ENCODE measurements around the gene CAMTA1.

CAMTA1 gene

DNA sequence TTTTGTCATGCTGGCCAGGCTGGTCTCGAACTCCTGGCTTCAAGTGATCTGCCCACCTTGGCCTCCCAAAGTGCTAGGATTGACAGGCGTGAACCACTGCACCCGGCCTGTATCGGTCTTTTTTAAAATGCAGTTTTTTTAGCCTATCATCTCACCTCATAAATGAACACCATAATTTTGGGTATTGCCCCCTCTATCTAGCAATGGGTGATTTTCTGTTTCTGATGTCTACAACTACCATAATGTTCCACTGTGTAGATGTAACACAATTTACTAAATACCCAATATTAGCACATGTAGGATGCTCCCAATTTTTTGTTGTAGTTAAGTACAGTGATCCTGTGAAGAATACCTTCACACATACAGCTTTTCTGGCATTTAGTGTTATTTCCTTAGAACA lies 2.0 kb upstream of the CAMTA1 start:
- H3K4me3 ChIP-seq (ENCODE audit: low read depth, low read length), result peak overlapping the region; percentile 96
- H3K9me3 ChIP-seq (ENCODE audit: control insufficient read depth, insufficient read depth, low read length), result no peaks in the 10 kb centered on the region
- H3K27me3 ChIP-seq (ENCODE audit: control insufficient read depth, insufficient read depth, low read length), result no peaks in the 10 kb centered on the region
- H3K4me1 ChIP-seq (ENCODE audit: control insufficient read depth, insufficient read depth, low read length), result peaks cover 21% of the 10 kb centered on the region; the same call in 1 of the 2 replicates
- H3K9ac ChIP-seq (ENCODE audit: low read depth, low read length), result no peak overlapping the region
- H3K27ac ChIP-seq (ENCODE audit: low read depth, low read length), result no peak overlapping the region
- peaks cover 5% of the 10 kb centered on the region; the same call in 1 of the 2 replicates for H3K36me3 ChIP-seq (ENCODE audit: control insufficient read depth, insufficient read depth, low read length)

DNA sequence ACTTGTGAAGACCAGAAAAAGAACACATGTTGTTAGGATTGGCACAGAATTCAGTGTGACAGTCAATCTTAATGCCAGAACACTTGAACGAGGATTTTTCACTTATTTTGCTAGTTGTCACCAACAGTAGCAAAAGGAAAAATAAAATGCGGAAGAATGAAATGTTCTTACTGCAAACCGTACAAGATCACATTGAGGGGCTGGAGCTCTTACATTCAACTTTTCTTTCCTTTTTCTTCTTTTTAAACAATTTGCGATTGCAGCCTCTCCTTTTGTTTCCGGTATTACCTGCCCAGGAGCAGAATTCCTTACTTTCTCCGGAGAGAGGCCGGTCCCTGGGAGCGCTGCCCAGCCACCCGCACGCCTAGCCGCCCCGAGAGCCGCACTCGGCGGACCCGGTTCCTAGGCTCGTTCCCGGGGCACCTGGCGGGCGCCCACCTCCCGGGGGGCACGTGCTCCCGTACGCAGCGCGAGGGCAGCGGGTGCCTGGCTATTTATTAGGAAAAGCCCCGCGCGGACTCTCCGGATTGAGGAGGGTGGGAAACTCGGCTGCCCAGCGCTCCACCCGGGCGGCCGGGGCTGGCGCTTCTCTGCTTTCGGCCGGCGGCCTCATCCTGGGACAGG lies 1.2 kb upstream of the CAMTA1 start:
- Histone ChIP-seq H3K9me3 (ENCODE audit: control insufficient read depth, insufficient read depth, low read length) (no peaks in the 10 kb centered on the region), H3K4me1 (ENCODE audit: control insufficient read depth, insufficient read depth, low read length) (peaks cover 29% of the 10 kb centered on the region; the same call in 1 of the 2 replicates), H3K36me3 (ENCODE audit: control insufficient read depth, insufficient read depth, low read length) (peaks cover 5% of the 10 kb centered on the region; the same call in 1 of the 2 replicates), H3K4me3 (ENCODE audit: low read depth, low read length) (peak overlapping the region; percentile 96), H3K9ac (ENCODE audit: low read depth, low read length) (peak overlapping the region; percentile 90), H3K27ac (ENCODE audit: low read depth, low read length) (peak overlapping the region; percentile 99), H3K27me3 (ENCODE audit: control insufficient read depth, insufficient read depth, low read length) (no peaks in the 10 kb centered on the region)

DNA sequence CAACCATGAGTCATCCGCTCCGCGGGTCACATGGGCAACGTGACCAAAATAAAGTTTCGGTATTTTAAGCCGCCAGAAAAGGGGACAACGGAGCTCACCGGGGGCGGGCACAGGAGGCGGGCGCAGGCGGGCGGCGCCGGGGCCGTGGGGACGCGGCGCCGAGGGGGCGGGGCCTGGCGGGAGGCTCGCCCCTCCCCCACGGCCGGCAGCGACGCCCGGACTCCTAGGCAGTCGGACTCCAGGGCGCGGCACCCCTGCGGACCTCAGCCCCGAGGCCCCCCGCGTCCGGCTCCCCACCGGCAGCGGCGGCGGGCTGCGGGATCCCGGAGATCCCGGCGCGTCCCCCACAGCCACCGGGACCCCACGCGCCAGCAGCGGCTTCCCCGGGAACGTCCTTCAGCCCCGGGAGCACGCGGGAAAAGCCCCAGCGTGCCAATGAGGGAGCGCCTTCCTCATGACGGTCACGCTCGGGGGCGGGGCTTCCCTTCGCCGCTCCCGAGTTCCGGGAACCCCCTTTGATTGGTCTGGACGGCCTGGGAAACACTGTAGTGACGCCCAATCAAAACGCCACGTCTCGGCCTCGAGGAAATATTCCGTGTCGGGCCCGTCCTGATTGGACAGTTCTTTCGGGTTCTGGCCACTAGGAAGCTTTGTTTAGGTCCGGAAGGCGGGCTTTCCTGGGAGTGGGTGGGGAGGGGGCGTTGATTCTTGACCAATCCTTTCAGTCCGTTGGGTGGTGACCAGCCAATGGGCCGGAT lies 515 bp upstream of the CAMTA1 start:
- peaks cover 5% of the 10 kb centered on the region; the same call in 1 of the 2 replicates for H3K36me3 ChIP-seq (ENCODE audit: control insufficient read depth, insufficient read depth, low read length)
- peak overlapping the region; percentile 99 for H3K27ac ChIP-seq (ENCODE audit: low read depth, low read length)
- H3K9ac ChIP-seq (ENCODE audit: low read depth, low read length), result peak overlapping the region; percentile 90
- no peaks in the 10 kb centered on the region for H3K9me3 ChIP-seq (ENCODE audit: control insufficient read depth, insufficient read depth, low read length)
- no peaks in the 10 kb centered on the region for H3K27me3 ChIP-seq (ENCODE audit: control insufficient read depth, insufficient read depth, low read length)
- H3K4me1 ChIP-seq (ENCODE audit: control insufficient read depth, insufficient read depth, low read length), result peaks cover 34% of the 10 kb centered on the region; the same call in 1 of the 2 replicates
- H3K4me3 ChIP-seq (ENCODE audit: low read depth, low read length), result peak overlapping the region; percentile 96

DNA sequence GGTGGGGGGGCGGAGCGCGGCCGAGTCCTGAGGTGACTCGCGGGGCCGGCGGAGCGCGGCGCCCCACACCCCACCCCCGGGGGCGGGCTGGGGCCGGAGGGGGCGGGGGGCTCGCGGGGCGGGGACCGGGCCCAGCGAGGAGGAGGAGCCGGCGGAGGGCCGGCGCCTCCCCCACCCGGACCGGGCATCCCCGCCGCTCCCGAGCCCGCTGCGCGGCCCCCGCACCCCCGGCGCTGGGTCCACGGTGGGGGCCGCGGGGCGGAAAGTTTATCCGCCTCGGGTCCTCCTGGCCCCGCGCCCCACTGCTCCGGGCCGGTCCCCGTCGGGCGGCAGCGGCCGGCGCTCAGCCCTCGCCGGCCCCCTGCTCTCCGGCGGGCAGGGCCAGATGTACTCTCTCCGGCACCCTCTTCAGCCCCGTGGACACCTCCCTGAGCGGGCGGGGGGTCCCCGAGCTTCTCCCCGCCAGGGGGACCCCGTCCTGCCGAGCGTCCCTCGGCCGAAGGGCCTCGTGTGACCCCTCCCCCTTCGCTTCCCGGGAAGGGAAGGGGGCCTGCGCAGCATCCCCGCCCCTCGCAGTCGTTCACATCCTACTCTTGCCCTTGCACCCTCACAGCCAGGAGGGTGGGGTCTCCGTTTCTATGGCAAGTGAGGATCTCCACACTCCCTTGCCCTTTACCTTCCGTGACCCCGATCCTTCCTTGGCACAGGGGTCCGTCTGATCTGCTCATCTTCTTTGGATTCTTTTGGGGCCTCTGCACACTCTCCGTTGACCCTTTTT lies 663 bp downstream of the CAMTA1 start:
- Histone ChIP-seq H3K9me3 (ENCODE audit: control insufficient read depth, insufficient read depth, low read length) (no peaks in the 10 kb centered on the region), H3K27ac (ENCODE audit: low read depth, low read length) (peak overlapping the region; percentile 75), H3K4me3 (ENCODE audit: low read depth, low read length) (peak overlapping the region; percentile 61), H3K9ac (ENCODE audit: low read depth, low read length) (peak overlapping the region; percentile 77), H3K4me1 (ENCODE audit: control insufficient read depth, insufficient read depth, low read length) (peaks cover 34% of the 10 kb centered on the region; the same call in 1 of the 2 replicates), H3K36me3 (ENCODE audit: control insufficient read depth, insufficient read depth, low read length) (peaks cover 5% of the 10 kb centered on the region; the same call in 1 of the 2 replicates), H3K27me3 (ENCODE audit: control insufficient read depth, insufficient read depth, low read length) (no peaks in the 10 kb centered on the region)

DNA sequence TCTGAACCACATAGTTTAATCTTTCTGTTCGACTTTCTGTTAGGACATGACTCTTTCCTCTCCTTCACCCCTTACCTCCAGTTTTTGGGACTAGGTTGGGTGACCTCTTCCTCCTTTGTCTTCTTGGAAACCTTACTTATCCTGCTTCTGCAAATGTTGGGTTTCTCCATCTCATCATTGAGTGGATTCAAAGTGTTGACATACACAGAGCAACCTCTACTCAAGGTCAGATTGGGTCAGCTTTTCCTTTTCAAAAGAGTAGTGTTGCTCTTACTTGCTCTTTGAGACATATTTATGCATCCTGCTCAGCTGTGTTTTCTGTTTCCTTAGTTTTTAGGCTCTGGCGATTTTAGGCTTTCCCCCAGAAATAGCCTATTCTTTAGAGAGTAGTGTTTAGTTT lies 3.7 kb downstream of the CAMTA1 start:
- Histone ChIP-seq H3K4me1 (ENCODE audit: control insufficient read depth, insufficient read depth, low read length) (peaks cover 27% of the 10 kb centered on the region; the same call in 1 of the 2 replicates), H3K9ac (ENCODE audit: low read depth, low read length) (no peak overlapping the region), H3K4me3 (ENCODE audit: low read depth, low read length) (no peak overlapping the region), H3K36me3 (ENCODE audit: control insufficient read depth, insufficient read depth, low read length) (peaks cover 19% of the 10 kb centered on the region), H3K9me3 (ENCODE audit: control insufficient read depth, insufficient read depth, low read length) (no peaks in the 10 kb centered on the region), H3K27me3 (ENCODE audit: control insufficient read depth, insufficient read depth, low read length) (no peaks in the 10 kb centered on the region), H3K27ac (ENCODE audit: low read depth, low read length) (no peak overlapping the region)

DNA sequence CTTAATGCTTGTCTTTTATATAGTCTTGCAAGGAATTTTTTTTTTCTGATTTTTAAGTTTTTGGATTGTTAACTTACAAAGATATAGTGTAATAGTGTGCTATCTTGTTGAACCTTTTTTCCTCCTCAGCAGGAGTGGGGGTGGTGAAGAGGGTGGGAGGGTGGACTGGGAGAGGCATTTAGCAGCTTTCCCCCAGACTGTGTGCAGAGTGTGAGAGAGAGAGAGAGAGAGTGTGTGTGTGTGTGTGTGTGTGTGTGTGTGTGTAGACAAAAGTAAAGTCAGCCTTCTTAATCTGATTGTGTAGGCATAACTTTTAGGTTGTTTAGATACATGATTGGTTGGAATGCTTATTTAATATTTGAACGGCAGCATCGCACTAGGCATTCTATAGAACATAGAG lies 4.9 kb downstream of the CAMTA1 start:
- H3K4me1 ChIP-seq (ENCODE audit: control insufficient read depth, insufficient read depth, low read length), result peaks cover 27% of the 10 kb centered on the region; the same call in 1 of the 2 replicates
- H3K9ac ChIP-seq (ENCODE audit: low read depth, low read length), result no peak overlapping the region
- H3K27ac ChIP-seq (ENCODE audit: low read depth, low read length), result no peak overlapping the region
- H3K9me3 ChIP-seq (ENCODE audit: control insufficient read depth, insufficient read depth, low read length), result no peaks in the 10 kb centered on the region
- H3K36me3 ChIP-seq (ENCODE audit: control insufficient read depth, insufficient read depth, low read length), result peaks cover 20% of the 10 kb centered on the region
- H3K4me3 ChIP-seq (ENCODE audit: low read depth, low read length), result no peak overlapping the region
- H3K27me3 ChIP-seq (ENCODE audit: control insufficient read depth, insufficient read depth, low read length), result no peaks in the 10 kb centered on the region

DNA sequence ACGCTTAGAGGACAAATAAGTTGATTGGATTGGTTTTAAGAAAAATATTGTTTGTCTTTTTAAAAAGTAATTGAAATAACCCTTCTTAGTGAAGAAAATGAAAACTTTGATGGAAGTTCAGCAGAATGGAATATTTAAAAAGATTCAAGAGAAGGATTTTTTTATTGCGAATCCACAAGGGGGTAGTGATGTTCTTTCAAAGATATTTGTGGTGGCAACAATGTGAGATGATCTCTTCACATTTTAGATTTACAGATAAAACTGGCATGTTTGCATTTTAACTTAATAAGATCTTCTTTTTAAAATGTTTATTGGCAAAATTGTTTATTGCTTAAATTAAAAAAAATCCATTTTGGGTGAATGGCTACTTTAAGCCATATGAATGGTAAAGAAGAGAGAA lies 8.9 kb downstream of the CAMTA1 start:
- no peak overlapping the region for H3K27ac ChIP-seq (ENCODE audit: low read depth, low read length)
- no peak overlapping the region for H3K9ac ChIP-seq (ENCODE audit: low read depth, low read length)
- no peaks in the 10 kb centered on the region for H3K9me3 ChIP-seq (ENCODE audit: control insufficient read depth, insufficient read depth, low read length)
- peaks cover 21% of the 10 kb centered on the region for H3K36me3 ChIP-seq (ENCODE audit: control insufficient read depth, insufficient read depth, low read length)
- H3K4me3 ChIP-seq (ENCODE audit: low read depth, low read length), result no peak overlapping the region
- peaks cover 4% of the 10 kb centered on the region; the same call in 1 of the 2 replicates for H3K4me1 ChIP-seq (ENCODE audit: control insufficient read depth, insufficient read depth, low read length)
- H3K27me3 ChIP-seq (ENCODE audit: control insufficient read depth, insufficient read depth, low read length), result no peaks in the 10 kb centered on the region

DNA sequence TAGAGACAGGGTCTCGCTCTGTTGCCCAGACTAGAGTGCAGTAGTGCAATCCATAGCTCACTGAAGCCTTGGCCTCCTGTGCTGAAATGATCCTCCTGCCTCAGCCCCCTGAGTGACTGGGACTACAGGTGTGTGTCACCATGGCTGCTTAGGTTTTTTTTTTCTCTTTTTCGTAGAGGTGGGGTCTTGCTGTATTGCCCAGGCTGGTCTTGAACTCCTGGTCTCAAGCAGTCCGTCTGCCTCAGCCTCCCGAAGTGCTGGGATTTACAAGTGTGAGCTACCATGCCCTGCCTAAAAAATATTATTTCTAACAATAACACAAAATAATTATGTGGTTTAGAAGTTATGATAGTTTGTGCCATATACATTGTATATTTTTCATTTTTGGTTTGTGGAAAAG lies 9.9 kb downstream of the CAMTA1 start:
- no peak overlapping the region for H3K9ac ChIP-seq (ENCODE audit: low read depth, low read length)
- H3K36me3 ChIP-seq (ENCODE audit: control insufficient read depth, insufficient read depth, low read length), result peaks cover 21% of the 10 kb centered on the region
- H3K27ac ChIP-seq (ENCODE audit: low read depth, low read length), result no peak overlapping the region
- H3K9me3 ChIP-seq (ENCODE audit: control insufficient read depth, insufficient read depth, low read length), result no peaks in the 10 kb centered on the region
- H3K4me3 ChIP-seq (ENCODE audit: low read depth, low read length), result no peak overlapping the region
- no peaks in the 10 kb centered on the region for H3K4me1 ChIP-seq (ENCODE audit: control insufficient read depth, insufficient read depth, low read length)
- no peaks in the 10 kb centered on the region for H3K27me3 ChIP-seq (ENCODE audit: control insufficient read depth, insufficient read depth, low read length)

DNA sequence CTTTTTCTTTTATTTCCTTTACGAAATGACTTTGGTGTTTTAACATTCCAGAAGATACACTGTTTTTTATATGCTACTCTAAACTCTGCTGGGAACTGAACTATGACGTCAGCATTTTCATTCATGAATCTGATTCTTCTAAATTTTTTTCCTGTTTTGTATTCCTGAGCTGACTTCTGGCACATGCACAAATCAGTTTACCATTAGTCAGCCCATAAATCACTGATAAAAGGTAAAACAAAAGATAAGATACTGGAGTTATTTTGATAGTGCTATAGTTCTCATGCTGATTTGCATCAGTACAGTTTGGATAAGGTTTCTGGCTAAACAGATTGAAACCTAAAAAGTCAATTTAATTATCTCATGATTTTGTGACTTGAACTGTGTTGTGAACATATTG lies 10.4 kb downstream of the CAMTA1 start:
- no peaks in the 10 kb centered on the region for H3K27me3 ChIP-seq (ENCODE audit: control insufficient read depth, insufficient read depth, low read length)
- H3K4me1 ChIP-seq (ENCODE audit: control insufficient read depth, insufficient read depth, low read length), result no peaks in the 10 kb centered on the region
- no peak overlapping the region for H3K9ac ChIP-seq (ENCODE audit: low read depth, low read length)
- no peaks in the 10 kb centered on the region for H3K9me3 ChIP-seq (ENCODE audit: control insufficient read depth, insufficient read depth, low read length)
- peaks cover 21% of the 10 kb centered on the region for H3K36me3 ChIP-seq (ENCODE audit: control insufficient read depth, insufficient read depth, low read length)
- H3K4me3 ChIP-seq (ENCODE audit: low read depth, low read length), result no peak overlapping the region
- H3K27ac ChIP-seq (ENCODE audit: low read depth, low read length), result peak overlapping the region; percentile 5

DNA sequence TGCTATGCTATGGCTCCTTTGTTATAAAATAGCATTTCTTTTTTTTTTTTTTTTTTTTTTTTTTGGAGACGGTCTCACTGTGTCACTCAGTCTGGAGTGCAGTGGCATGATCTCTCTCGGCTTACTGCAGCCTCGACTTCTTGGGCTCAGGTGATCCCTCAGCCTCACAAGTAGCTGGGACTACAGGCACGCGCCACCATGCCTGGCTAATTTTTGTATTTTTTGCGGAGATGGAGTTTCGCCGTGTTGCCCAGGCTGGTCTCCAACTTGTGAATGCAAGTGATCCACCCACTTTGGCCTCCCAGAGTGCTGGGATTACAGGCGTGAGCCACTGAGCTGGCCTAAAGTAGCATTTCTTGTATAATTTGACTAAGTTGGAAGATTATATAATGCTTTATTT lies 10.8 kb downstream of the CAMTA1 start:
- Histone ChIP-seq H3K27ac (ENCODE audit: low read depth, low read length) (no peak overlapping the region), H3K9me3 (ENCODE audit: control insufficient read depth, insufficient read depth, low read length) (no peaks in the 10 kb centered on the region), H3K9ac (ENCODE audit: low read depth, low read length) (no peak overlapping the region), H3K36me3 (ENCODE audit: control insufficient read depth, insufficient read depth, low read length) (peaks cover 21% of the 10 kb centered on the region), H3K4me3 (ENCODE audit: low read depth, low read length) (no peak overlapping the region), H3K4me1 (ENCODE audit: control insufficient read depth, insufficient read depth, low read length) (no peaks in the 10 kb centered on the region), H3K27me3 (ENCODE audit: control insufficient read depth, insufficient read depth, low read length) (no peaks in the 10 kb centered on the region)

Measured in HUES48 (cell line).